ENCODE data around the gene RETN. TPM values are rescaled to one million over a fixed set of nuclear protein-coding genes. Genes with fewer than 3 reads are reported as not detected.

RETN gene
- total RNA-seq, 3 donors from 2014 or later (not counting 1 experiment from before 2014, with no cell fraction given) = 3.8 TPM; not detected in 2

- no peak overlapping the region for H3K4me3 ChIP-seq (ENCODE audit: low read length)
- Mint-ChIP-seq H3K4me3 (no peak overlapping the region), H3K27me3 (ENCODE audit: low read depth in 2 of 2) (peaks cover 14 to 20% of the 10 kb centered on the region in 2 donors), H3K4me1 (peaks cover 8 to 12% of the 10 kb centered on the region in 2 donors), H3K9me3 (no peaks in the 10 kb centered on the region), H3K27ac (no peak overlapping the region), H3K36me3 (no peaks in the 10 kb centered on the region)
- H3K9me3 ChIP-seq (ENCODE audit: control insufficient read depth, insufficient read depth, low read length) = peaks cover 2% of the 10 kb centered on the region
- H3K27me3 ChIP-seq (ENCODE audit: control insufficient read depth, insufficient read depth, low read length) = peaks cover 3% of the 10 kb centered on the region
- intact Hi-C loops (cut with micrococcal nuclease) = loop anchor here (10.0 kb wide), 1 partner anchor 315 kb away; no protein-coding TSS in a partner anchor
- no peak for DNase-seq
- 55% methylated on average over 9 of the region's 9 CpGs for WGBS (ENCODE audit: insufficient coverage)
- H3K4me1 ChIP-seq (ENCODE audit: control insufficient read depth, insufficient read depth, low read length) = peaks cover 24% of the 10 kb centered on the region
- H3K36me3 ChIP-seq (ENCODE audit: control insufficient read depth, insufficient read depth, low read length) = no peaks in the 10 kb centered on the region
- no peak for TF ChIP-seq CTCF (IDR thresholded peaks at IDR 0.05)
- no peak overlapping the region for H3K27ac ChIP-seq (ENCODE audit: low read length)
- no peak for ATAC-seq
These were observed 792 bp downstream of the RETN start for GRCh38 chr19:7669641-7670040.

- peak in 2 of 3 donors; percentile 42 to 61 for ATAC-seq
- no peak overlapping the region for H3K4me3 ChIP-seq (ENCODE audit: low read length)
- DNase-seq = peak in 1 of 2 donors; percentile 42
- no peak overlapping the region for H3K27ac ChIP-seq (ENCODE audit: low read length)
- H3K4me1 ChIP-seq (ENCODE audit: control insufficient read depth, insufficient read depth, low read length) = peaks cover 24% of the 10 kb centered on the region
- Mint-ChIP-seq H3K27me3 (ENCODE audit: low read depth in 2 of 2) (peaks cover 14 to 20% of the 10 kb centered on the region in 2 donors), H3K36me3 (no peaks in the 10 kb centered on the region), H3K27ac (no peak overlapping the region), H3K9me3 (no peaks in the 10 kb centered on the region), H3K4me1 (peaks cover 8 to 14% of the 10 kb centered on the region in 2 donors), H3K4me3 (peak overlapping the region; percentile 52)
- peaks cover 2% of the 10 kb centered on the region for H3K9me3 ChIP-seq (ENCODE audit: control insufficient read depth, insufficient read depth, low read length)
- peaks cover 3% of the 10 kb centered on the region for H3K27me3 ChIP-seq (ENCODE audit: control insufficient read depth, insufficient read depth, low read length)
- intact Hi-C loops (cut with micrococcal nuclease) = loop anchor here (10.0 kb wide), 1 partner anchor 315 kb away; no protein-coding TSS in a partner anchor
- TF ChIP-seq CTCF (IDR thresholded peaks at IDR 0.05) = no peak
- WGBS (ENCODE audit: insufficient coverage) = 5% methylated on average over 42 of the region's 43 CpGs
- no peaks in the 10 kb centered on the region for H3K36me3 ChIP-seq (ENCODE audit: control insufficient read depth, insufficient read depth, low read length)
These were observed 1.4 kb downstream of the RETN start for GRCh38 chr19:7670150-7670783.

- H3K27ac ChIP-seq (ENCODE audit: low read length) = no peak overlapping the region
- no peak for TF ChIP-seq CTCF (IDR thresholded peaks at IDR 0.05)
- 69% methylated on average over 7 of the region's 9 CpGs for WGBS (ENCODE audit: insufficient coverage)
- peaks cover 24% of the 10 kb centered on the region for H3K4me1 ChIP-seq (ENCODE audit: control insufficient read depth, insufficient read depth, low read length)
- no peak overlapping the region for H3K4me3 ChIP-seq (ENCODE audit: low read length)
- intact Hi-C loops (cut with micrococcal nuclease) = loop anchor here (10.0 kb wide), 1 partner anchor 316 kb away; no protein-coding TSS in a partner anchor
- H3K9me3 Mint-ChIP-seq = no peaks in the 10 kb centered on the region
- H3K27ac Mint-ChIP-seq = no peak overlapping the region
- peaks cover 3% of the 10 kb centered on the region for H3K27me3 ChIP-seq (ENCODE audit: control insufficient read depth, insufficient read depth, low read length)
- DNase-seq = peak in 1 of 2 donors; percentile 24
- no peak for ATAC-seq
- H3K4me1 Mint-ChIP-seq = peaks cover 8 to 14% of the 10 kb centered on the region in 2 donors
- peaks cover 16 to 20% of the 10 kb centered on the region in 2 donors for H3K27me3 Mint-ChIP-seq (ENCODE audit: low read depth in 2 of 2)
- no peaks in the 10 kb centered on the region for H3K36me3 ChIP-seq (ENCODE audit: control insufficient read depth, insufficient read depth, low read length)
- no peak overlapping the region for H3K4me3 Mint-ChIP-seq
- H3K36me3 Mint-ChIP-seq = no peaks in the 10 kb centered on the region
- H3K9me3 ChIP-seq (ENCODE audit: control insufficient read depth, insufficient read depth, low read length) = peaks cover 2% of the 10 kb centered on the region
These were observed 1.9 kb downstream of the RETN start for GRCh38 chr19:7670790-7671189.
